Cardiac muscle cell (in vitro differentiated cells and primary cell): ENCODE results near the gene NCOA7. TPM values are rescaled to one million over a fixed set of nuclear protein-coding genes. Genes with fewer than 3 reads are reported as not detected.

Source experiments
- DNase-seq, 2 donors: peaks; one replicate each; pipeline versions ENCODE4 v3.0.0 to v3.0.0-alpha.2; 2010 to 2017; ENCODE audit warnings: low read depth in 1 of 2, low spot score in 1 of 2
- H3K27ac ChIP-seq: fragments of 200-600 bp; sonication (generic); 2 replicates; pipeline ENCODE4 v1.5.1; 2016
- H3K27me3 ChIP-seq: fragments of 200-600 bp; sonication (generic); 2 replicates; pipeline ENCODE4 v1.6.0; 2016; ENCODE audit warnings: control low read depth
- H3K36me3 ChIP-seq: fragments of 200-600 bp; sonication (generic); 2 replicates; pipeline ENCODE4 v1.5.1; 2016; ENCODE audit warnings: control low read depth
- H3K4me1 ChIP-seq: fragments of 200-600 bp; sonication (generic); 2 replicates; pipeline ENCODE4 v1.8.1; 2017; ENCODE audit warnings: low read depth, mild to moderate bottlenecking, mixed run types
- H3K4me3 ChIP-seq: fragments of 200-600 bp; sonication (generic); 2 replicates; pipeline ENCODE4 v1.5.1; 2016; ENCODE audit warnings: mild to moderate bottlenecking
- H3K9me3 ChIP-seq: fragments of 200-600 bp; sonication (generic); 2 replicates; pipeline ENCODE4 v1.5.1; 2017; ENCODE audit warnings: low read depth, mild to moderate bottlenecking, control low read depth
- polyA plus RNA-seq: library from polyadenylated mRNA; unstranded; fragments of >200 nt; fragmentation: Nextera tagmentation; extraction: Ambion mirVana; gene quantifications from 2 replicates; pipeline ENCODE4 v1.2.1, GENCODE V29; 2016
- total RNA-seq: library from RNA; depleted of rRNA; stranded (reverse); fragments of >200 nt; gene quantifications from 2 replicates; pipeline ENCODE4 v1.2.3, GENCODE V29; 2016
- TF ChIP-seq, protein P1 (sequence below): IDR thresholded peaks from 2 replicates; pipeline ENCODE4 v1.5.1; 2012; ENCODE audit warnings: low read depth, mild to moderate bottlenecking, low read length

The NCOA7 gene
- total and polyA plus RNA-seq, 2 experiments from 2014 or later, result 4.2 to 5.8 TPM

DNA sequence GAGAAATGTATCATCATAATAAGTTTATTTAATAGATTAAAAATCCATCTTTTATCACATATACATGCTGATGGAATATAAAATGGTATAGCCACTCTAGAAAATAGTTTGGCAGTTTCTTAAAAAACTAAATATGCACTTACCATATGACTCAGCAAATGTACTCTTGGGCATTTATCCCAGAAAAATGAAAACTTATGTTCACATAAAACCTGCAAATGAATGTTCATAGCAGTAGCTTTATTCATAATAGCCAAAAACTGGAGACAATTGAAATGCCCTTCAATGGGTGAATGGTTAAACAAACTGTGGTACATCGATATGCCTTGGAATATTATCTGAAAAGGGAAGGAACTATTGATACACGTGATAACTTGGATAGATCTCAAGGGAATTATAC is 6.4 kb upstream of the NCOA7 start:
- Histone ChIP-seq H3K36me3 (no peaks in the 10 kb centered on the region), H3K27ac (no peak overlapping the region), H3K4me1 (peaks cover under 1% of the 10 kb centered on the region), H3K27me3 (no peaks in the 10 kb centered on the region), H3K4me3 (no peak overlapping the region), H3K9me3 (no peaks in the 10 kb centered on the region)
- peak in 1 of 2 donors; percentile 58 for DNase-seq
- TF ChIP-seq, protein P1, sequence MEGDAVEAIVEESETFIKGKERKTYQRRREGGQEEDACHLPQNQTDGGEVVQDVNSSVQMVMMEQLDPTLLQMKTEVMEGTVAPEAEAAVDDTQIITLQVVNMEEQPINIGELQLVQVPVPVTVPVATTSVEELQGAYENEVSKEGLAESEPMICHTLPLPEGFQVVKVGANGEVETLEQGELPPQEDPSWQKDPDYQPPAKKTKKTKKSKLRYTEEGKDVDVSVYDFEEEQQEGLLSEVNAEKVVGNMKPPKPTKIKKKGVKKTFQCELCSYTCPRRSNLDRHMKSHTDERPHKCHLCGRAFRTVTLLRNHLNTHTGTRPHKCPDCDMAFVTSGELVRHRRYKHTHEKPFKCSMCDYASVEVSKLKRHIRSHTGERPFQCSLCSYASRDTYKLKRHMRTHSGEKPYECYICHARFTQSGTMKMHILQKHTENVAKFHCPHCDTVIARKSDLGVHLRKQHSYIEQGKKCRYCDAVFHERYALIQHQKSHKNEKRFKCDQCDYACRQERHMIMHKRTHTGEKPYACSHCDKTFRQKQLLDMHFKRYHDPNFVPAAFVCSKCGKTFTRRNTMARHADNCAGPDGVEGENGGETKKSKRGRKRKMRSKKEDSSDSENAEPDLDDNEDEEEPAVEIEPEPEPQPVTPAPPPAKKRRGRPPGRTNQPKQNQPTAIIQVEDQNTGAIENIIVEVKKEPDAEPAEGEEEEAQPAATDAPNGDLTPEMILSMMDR, result no peak

DNA sequence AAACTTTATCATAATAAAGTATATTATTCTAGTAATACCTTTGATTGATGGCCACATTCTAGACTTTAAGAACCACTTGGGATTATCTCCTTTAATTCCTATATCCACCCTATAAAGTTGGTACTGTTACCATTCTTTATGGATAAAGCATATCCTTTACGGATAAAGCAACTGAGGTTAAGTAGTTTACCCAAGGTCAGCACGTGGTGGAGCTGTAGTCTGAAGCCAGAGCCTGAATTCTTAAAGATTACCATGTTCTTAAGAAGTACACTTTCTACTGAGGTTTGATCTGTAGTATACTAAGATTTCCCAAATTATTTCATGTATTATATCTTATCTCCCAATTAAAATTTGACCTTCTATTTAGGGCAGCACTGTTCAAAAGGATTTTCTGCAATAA is 3.0 kb upstream of the NCOA7 start:
- no peaks in the 10 kb centered on the region for H3K9me3 ChIP-seq
- DNase-seq, result peak in 1 of 2 donors; percentile 75
- H3K36me3 ChIP-seq, result no peaks in the 10 kb centered on the region
- H3K4me3 ChIP-seq, result no peak overlapping the region
- H3K27me3 ChIP-seq, result no peaks in the 10 kb centered on the region
- peaks cover 8% of the 10 kb centered on the region for H3K4me1 ChIP-seq
- H3K27ac ChIP-seq, result no peak overlapping the region
- TF ChIP-seq, protein P1, result peak; percentile 41

DNA sequence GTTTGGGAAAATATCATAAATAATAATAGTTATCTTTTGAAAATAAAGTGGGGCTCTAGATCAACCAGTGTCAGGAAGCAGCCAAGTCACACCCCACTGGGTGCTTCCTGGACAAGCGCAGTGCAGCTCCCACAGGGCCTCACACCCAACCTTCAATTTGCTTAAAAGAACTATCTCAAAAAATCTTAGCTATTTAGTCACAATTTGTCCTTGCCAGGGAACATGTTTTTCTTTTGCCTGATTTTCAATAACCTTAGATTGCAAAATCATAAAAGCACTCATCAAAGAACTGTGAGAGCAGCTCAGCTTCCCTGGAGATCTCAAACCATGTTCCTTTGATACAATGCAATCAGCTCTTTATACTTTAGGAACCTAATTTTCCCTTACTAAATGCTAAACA is 1.6 kb upstream of the NCOA7 start:
- H3K4me3 ChIP-seq, result no peak overlapping the region
- H3K36me3 ChIP-seq, result no peaks in the 10 kb centered on the region
- H3K27me3 ChIP-seq, result no peaks in the 10 kb centered on the region
- H3K4me1 ChIP-seq, result peaks cover 8% of the 10 kb centered on the region
- no peaks in the 10 kb centered on the region for H3K9me3 ChIP-seq
- TF ChIP-seq, protein P1, result no peak
- DNase-seq, result no peak
- H3K27ac ChIP-seq, result no peak overlapping the region

DNA sequence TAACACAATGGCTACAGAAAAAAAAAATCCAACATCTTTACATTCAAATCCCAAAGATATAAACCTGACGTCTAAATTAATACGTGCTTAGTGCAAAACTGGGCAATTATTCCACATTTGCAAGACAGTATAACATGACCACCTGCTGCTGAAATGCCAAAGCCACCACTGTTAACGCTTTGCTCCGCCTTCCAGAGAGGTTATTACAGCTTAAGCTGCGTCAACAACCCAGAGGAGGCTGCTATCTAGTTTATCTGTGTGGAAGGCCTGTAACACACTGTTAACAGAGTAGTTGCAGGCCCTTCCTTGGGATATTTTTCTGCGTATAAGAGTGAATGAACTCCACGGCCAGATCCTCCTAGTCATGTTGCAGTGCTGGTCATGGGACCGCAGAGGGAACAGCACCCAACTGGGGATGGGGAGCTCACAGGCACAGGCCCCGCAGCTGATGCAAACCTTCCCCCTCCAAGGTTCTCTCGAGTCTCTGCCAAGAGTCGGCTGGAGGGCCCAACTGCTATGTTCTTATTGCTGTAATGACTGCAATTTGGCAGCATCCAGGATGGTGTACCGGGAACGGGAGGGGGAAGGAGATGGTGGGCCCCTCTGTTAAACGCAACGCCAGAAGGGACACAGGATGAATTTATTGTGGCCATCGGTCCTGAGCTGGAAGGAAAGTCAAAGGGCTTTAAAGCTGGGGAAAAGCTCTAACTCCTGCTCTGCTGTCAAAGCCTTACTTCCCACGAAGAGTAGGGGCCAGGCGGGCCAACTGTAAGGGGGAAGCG is 993 bp upstream of the NCOA7 start:
- peaks cover 8% of the 10 kb centered on the region for H3K4me1 ChIP-seq
- peak; percentile 14 to 76 for DNase-seq
- peak overlapping the region; percentile 56 for H3K4me3 ChIP-seq
- TF ChIP-seq, protein P1, result no peak
- H3K27me3 ChIP-seq, result no peaks in the 10 kb centered on the region
- no peaks in the 10 kb centered on the region for H3K36me3 ChIP-seq
- H3K27ac ChIP-seq, result peak overlapping the region; percentile 84
- no peaks in the 10 kb centered on the region for H3K9me3 ChIP-seq

DNA sequence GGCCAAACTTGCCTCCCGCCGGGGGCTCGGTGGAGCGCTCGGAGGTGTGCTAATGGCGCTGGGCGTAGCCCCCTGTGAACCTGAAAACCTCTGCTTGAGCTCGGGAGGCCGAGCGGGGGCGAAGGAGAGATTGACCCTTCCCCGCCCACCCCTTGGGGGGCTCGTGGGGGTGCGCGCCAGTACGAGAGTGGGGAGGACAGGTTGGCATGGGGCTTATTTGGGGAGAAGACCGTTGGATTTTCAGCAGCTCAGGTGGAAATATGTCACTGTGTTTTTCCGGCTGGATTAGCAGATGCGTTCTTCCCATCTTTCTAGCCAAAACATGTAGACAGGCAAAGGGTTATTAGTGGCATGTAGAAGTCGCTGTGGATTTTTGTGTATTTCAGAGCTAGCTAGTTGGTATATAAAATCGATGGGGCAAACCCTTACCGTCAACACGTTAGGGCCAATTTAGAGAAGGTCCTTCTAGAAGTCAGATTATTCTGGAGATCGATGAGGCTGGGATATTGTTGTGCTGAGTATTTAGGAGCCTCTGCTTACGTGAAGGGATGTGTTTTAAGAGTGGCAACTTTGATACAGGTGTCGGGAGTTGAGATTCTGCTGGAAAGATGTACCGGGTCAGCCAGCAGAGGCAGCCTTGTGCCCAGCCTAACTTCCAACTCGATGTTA is 525 bp downstream of the NCOA7 start:
- no peaks in the 10 kb centered on the region for H3K9me3 ChIP-seq
- H3K27ac ChIP-seq, result no peak overlapping the region
- H3K4me1 ChIP-seq, result peaks cover 8% of the 10 kb centered on the region
- peak overlapping the region; percentile 56 for H3K4me3 ChIP-seq
- H3K27me3 ChIP-seq, result no peaks in the 10 kb centered on the region
- peak; percentile 40 to 58 for DNase-seq
- TF ChIP-seq, protein P1, result peak; percentile 69
- no peaks in the 10 kb centered on the region for H3K36me3 ChIP-seq
